ENCODE measurements around the gene HGD.
"Not testable (repeated sequence)": the region's sequence is repeated elsewhere in the genome, so short reads cannot be mapped to it uniquely, and the experiment has no call there.

Gene HGD

GRCh38 chr3:120680193-120680894 lies 1.7 kb downstream of the HGD start:
- no peak for DNase-seq (ENCODE audit: low read depth in 1 of 2, low spot score in 1 of 2)

DNA sequence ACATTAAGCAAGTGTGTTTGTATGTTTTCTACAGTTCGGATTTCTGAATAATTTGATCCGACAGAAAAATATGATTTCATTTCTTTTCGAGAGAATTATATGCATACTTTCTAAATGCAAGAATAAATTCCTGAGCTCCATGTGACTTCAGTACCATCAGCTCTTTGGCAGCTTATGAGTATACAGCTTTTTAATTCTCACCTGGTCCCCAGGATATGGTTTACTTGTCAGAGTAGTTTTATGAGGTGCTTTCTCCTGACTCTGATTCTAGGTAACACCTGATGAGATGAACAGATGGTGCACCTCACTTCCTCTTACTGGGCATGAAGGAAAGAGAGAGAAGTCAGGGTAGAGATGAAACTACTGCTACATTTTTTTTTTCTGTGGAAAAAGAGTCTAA lies 3.1 kb downstream of the HGD start:
- no peak for DNase-seq (ENCODE audit: low read depth in 1 of 2, low spot score in 1 of 2)

GRCh38 chr3:120678331-120678947 lies 3.6 kb downstream of the HGD start:
- DNase-seq (ENCODE audit: low read depth in 1 of 2, low spot score in 1 of 2): no peak

DNA sequence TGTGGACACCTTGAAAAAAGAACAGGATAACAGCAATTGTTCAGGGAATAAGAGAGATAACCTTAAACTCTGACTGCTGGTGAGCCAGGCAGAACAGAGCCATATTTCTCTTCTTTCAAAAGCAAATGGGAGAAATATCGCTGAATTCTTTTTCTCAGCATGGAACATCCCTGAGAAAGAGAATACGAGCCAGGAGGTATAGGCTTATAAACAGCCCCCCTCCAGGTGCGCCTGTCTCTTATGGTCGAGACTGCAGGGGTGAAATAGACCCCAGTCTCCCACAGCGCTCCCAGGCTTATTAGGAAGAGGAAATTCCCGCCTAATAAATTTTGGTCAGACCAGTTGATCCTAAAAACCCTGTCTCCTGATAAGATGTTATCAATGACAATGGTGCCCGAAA lies 4.8 kb downstream of the HGD start:
- not testable (repeated sequence) for DNase-seq (ENCODE audit: low read depth in 1 of 2, low spot score in 1 of 2)

GRCh38 chr3:120673116-120673515 lies 8.9 kb downstream of the HGD start:
- DNase-seq (ENCODE audit: low read depth in 1 of 2, low spot score in 1 of 2): no peak

DNA sequence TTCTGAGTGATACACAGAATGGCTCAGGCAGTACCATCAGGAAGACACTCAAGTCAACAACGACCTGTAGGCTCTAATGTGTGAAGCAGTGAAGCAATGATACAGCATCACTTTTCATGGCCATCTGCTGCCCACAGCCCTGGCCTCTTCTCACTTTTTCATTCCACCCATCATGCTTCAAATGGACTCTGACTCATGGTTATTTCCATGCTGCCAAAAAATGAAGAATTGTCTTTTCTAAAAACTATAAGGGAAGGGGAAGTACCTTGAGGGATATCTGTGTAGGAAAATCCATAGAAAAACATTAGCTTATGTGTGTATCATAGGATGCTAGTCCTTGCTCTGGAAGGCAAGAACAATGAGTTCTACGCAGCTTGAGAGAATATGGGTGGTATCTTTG lies 11.5 kb downstream of the HGD start:
- DNase-seq (ENCODE audit: low read depth in 1 of 2, low spot score in 1 of 2): no peak

DNA sequence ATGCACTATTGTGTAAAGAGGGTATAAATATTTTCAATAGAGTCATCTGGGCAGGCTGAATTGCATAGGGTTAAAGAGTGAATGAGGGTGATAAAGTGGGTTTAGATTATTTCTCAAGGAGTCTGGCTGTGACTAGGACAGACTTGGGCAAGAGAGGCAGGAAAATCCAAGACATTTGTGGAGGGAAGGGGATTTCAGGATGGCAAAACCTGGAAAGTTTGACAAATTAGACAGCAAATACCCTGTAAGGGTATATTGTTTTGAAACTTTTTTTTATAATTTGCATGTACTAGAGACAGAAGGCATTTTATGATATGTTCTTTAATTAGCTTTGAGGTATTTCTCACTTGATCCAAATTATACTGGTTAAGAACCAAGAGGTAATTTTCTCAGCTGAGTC lies 17.1 kb downstream of the HGD start:
- DNase-seq (ENCODE audit: low read depth in 1 of 2, low spot score in 1 of 2): no peak

GRCh38 chr3:120661945-120662344 lies 20.1 kb downstream of the HGD start:
- DNase-seq (ENCODE audit: low read depth in 1 of 2, low spot score in 1 of 2): no peak

GRCh38 chr3:120661106-120661905 lies 20.7 kb downstream of the HGD start:
- DNase-seq (ENCODE audit: low read depth in 1 of 2, low spot score in 1 of 2): no peak

DNA sequence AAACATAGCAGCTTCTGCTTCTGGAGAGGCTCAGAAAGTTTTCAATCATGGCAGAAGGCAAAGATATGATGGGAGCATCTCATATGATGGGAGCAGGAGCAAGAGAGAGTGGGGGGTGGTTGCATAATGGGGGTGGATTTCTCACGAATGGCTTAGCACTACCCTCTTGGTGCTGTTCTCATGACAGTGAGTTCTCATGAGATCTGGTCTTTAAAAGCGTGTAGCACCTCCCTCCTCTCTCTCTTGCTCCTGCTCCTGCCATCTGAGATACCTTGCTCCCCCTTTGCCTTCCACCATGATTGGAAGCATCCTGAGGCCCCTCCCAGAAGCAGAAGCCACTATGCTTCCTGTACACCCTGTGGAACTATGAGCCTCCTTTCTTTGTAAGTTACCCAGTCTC lies 22.2 kb downstream of the HGD start:
- DNase-seq (ENCODE audit: low read depth in 1 of 2, low spot score in 1 of 2): no peak

GRCh38 chr3:120659285-120659684 lies 22.8 kb downstream of the HGD start:
- DNase-seq (ENCODE audit: low read depth in 1 of 2, low spot score in 1 of 2): no peak

- no peak for DNase-seq (ENCODE audit: low read depth in 1 of 2, low spot score in 1 of 2)
These were observed 29.0 kb downstream of the HGD start for GRCh38 chr3:120652896-120653545.

- no peak for DNase-seq (ENCODE audit: low read depth in 1 of 2, low spot score in 1 of 2)
These were observed 29.8 kb downstream of the HGD start for GRCh38 chr3:120652281-120652680.

GRCh38 chr3:120650311-120650710 lies 31.7 kb downstream of the HGD start:
- no peak for DNase-seq (ENCODE audit: low read depth in 1 of 2, low spot score in 1 of 2)

DNA sequence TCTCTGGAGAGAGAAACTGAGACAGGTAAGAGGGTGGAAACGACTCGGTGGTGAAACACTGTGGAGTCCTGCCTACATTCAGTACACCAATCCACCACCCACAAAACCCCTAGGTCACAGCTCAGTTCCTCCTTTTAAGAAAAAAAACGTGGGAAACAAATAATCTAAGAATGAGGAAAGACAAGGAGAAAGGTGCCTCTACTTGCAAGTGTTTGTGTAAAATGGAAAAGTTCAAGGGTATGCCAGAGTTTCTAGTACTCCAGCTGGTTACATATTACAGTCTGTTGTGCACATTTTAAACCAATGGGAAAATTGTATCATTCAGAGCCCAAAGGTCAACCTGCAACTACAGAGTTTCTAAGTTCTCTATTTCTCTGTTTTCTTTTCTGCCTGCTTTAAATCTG lies 32.2 kb downstream of the HGD start:
- no peak for DNase-seq (ENCODE audit: low read depth in 1 of 2, low spot score in 1 of 2)

DNA sequence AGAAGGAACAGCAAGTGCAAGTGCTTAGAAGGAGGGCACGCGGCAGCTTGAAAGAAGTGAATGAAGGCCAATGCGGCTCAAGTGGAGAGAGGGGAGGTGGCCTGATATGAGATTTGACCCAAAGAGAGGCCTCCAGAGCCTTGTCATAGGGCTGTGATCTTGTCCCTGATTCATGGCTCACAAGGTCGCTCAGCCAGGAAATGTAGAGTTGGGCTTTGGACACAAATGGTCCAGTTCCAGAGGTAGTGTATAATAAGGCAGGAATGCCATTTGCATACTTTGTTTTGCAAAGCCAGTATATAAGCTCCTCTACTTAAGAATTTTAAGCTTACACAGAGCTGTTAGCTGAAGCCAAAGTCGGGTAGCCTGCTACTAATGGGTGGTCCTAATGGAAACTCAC lies 33.7 kb downstream of the HGD start:
- DNase-seq (ENCODE audit: low read depth in 1 of 2, low spot score in 1 of 2): no peak

- DNase-seq (ENCODE audit: low read depth in 1 of 2, low spot score in 1 of 2): no peak
These were observed 35.1 kb downstream of the HGD start for GRCh38 chr3:120646771-120647432.

DNA sequence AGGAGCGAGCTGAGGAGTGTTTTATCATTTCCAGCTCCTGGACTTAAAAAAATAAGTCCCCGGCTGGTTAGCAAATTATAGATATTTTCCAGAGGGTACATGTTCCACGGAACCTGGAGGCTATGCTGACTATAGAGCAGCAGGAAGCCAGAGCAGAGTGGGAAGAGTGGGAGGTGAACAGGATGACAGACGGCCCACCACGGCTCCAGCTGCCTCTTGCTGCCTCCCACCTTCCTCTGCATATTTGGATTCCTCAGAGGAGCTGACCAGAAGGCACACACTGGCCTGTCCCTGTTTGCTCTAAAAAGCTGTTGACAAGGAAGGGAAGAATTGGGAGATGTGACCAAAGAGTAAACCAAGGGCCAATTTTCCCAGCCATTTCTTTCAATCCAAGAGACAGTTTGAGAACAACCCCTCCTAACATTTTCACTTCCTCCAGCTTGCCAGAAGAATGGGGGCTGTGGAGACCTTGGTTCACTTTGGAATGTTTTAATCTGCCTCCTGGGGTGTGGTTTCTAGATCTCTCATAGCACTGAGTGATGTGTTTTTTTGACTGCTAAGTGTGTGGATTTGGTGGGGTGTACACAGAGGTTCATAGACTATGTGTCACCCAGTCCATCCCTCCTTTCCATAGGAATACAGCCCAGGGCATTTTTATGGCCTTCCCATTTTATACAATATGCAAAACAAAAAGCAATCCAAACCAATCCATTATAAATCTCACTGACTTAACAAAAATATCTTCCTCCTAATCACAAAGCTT lies 36.8 kb downstream of the HGD start:
- no peak for DNase-seq (ENCODE audit: low read depth in 1 of 2, low spot score in 1 of 2)

DNA sequence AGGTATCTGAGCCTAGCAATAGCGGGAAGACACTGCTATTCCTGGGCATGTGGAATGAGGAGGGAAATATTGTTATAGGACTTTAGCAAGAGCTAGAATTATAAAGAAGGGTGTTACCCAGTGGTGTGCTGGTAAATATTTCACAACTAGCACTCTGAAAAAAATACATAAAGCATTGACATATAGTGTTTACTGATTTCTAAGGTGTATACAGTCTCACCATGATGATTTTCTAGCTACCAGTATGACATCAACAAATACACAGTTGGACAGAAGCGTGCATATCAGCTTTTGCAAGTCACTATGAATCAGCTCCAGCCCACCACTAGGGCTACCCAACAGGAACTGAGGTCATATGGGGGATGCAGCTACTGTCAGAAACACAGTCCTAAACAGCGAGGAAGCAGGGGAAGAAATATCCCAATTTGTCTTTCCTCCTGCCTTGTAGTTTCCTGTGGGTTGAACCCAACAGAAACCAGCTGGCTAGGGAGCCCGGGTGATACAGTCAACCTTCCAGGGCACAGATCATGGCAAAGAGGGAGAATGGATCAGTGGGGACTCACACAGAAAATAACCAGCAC lies 39.6 kb downstream of the HGD start:
- no peak for DNase-seq (ENCODE audit: low read depth in 1 of 2, low spot score in 1 of 2)

GRCh38 chr3:120641696-120642246 lies 40.3 kb downstream of the HGD start:
- no peak for DNase-seq (ENCODE audit: low read depth in 1 of 2, low spot score in 1 of 2)

Measured in activated T-helper 1 cell treated with anti-CD3 and anti-CD28 coated beads, Interleukin-2, amount 50 U/mL, for 16 hours (primary cell).